Umbilical cord (tissue), 2 donors: Measurements from ENCODE around the gene UBTD1. TPM values are rescaled to one million over a fixed set of nuclear protein-coding genes. Genes with fewer than 3 reads are reported as not detected.

Experiments
- DNase-seq: peaks from one replicate; pipeline ENCODE4 v3.0.0-alpha.2; 2015; ENCODE audit warnings: low spot score
- total RNA-seq: library from RNA; depleted of rRNA; stranded (reverse); fragments of >200 nt; gene quantifications from one replicate; pipeline ENCODE4 v1.2.3, GENCODE V29; 2014; ENCODE audit warnings: low replicate concordance; ENCODE audit not compliant: insufficient read depth

UBTD1 gene
- total RNA-seq, 1 donor from 2014 or later, result 16.9 TPM

DNA sequence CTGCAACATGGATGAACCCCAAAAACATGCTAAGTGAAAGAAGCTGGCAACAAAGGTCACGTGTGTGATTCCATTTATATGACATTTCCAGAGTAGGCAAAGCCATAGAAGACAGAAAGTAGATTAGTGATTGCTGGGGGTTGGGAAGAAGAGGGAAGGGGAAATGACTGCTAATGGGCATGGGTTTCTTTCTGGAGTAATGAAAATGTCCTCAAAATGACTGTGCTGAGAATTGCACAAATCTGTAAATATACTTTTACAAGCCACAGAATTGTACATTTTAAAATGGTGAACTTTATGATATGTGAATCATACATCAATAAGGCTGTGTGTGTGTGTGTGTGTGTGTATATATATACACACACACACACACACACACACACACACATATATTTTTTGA, 16.3 kb upstream of the UBTD1 start:
- DNase-seq, result no peak

DNA sequence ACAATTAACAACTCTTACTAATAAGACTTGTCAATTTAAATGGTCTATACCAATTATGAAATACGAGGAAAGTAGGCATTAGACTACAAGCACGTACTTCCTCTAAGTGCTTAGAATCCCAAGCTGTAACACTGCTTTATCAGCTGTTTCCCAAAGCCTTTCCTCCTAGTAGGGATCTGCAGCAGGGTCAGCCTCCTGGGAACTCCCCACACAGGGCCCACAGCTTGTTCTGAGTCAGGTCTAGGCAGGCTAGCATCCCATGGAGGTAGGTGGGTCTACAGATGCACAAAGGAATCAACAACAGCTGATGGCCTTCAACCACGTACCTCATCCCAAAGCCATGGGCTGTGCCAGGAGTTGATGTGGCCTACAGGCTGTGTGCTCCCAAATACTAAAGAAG, 15.2 kb upstream of the UBTD1 start:
- peak; percentile 17 for DNase-seq

- DNase-seq, result no peak
Measured at GRCh38 chr10:97483921-97484320, 14.8 kb upstream of the UBTD1 start.

- no peak for DNase-seq
Measured at GRCh38 chr10:97485647-97486281, 13.0 kb upstream of the UBTD1 start.

DNA sequence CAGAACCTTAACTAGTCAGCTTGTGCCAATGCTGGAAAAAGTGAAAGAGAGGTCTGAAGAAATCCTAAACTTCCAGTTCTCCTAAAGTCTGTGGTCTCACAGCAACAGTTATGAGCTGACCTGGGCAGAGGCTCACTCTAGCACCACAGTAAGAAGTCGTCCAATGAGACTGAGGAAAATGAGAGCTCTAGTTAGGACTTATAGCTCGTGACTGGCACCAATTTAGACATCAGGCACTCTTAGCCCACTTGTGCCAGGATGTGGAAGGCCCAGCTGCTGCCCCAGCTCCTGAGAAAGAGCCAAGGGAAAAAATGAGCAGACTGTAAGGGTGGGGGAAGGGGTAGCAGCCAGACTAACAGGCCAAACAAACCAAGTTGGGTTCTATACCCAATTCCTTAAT, 8.1 kb upstream of the UBTD1 start:
- DNase-seq, result no peak

- DNase-seq, result no peak
Measured at GRCh38 chr10:97494151-97494550, 4.6 kb upstream of the UBTD1 start.

DNA sequence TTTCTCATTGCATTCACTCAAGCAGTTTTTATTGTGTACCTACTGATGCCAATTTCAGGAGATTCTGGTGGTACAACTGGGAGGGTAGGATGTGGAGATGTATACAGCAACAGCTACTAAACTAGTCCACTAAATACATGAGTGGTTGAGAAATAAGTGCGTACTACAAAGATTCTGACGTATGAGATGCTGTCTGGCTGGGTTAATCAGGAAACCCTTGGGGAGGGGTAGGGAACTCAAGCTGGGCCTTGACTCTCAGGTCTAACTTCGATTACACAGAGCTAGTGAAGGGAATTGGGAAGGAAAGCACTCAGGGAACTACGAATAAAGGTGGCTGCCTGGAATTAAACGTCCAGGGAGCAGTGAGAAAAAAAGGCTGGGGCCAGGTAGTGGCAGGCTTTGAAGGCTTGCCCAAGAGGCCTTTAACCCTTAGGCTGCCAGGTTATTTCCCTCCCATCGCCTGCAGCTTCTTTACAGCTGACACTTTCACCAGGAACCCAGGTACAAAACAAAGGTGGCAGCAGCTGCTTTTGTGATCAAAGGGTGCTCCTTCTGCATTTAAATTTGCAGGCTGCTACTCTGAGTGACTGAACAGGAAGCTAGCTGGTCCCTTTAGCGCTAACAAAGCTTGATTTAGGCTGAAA, 3.7 kb upstream of the UBTD1 start:
- no peak for DNase-seq

DNA sequence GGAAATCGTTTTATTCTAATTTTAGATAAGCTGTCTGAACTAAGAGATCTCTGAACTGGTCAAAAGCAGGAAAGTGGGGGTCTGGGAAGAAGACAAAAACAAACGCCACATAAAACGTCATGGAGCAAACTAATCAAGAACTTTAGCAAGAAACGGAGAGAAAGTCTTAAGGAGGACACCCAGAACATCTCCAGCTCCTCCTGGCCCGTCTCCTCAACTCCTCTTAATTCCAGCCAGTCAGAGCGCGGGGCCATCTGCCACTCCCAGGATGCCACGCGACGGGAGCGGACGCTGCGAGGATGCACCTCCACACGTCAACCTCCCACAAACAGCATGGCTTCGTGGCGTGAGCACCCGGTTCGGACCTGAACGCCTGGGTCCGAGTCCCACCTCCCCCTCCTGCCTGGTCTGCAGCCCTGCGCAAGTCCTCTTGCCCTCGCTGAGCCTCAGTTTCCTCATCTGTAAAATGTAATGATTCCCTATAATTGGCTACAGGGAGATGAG, 1.1 kb upstream of the UBTD1 start:
- peak; percentile 90 for DNase-seq

DNA sequence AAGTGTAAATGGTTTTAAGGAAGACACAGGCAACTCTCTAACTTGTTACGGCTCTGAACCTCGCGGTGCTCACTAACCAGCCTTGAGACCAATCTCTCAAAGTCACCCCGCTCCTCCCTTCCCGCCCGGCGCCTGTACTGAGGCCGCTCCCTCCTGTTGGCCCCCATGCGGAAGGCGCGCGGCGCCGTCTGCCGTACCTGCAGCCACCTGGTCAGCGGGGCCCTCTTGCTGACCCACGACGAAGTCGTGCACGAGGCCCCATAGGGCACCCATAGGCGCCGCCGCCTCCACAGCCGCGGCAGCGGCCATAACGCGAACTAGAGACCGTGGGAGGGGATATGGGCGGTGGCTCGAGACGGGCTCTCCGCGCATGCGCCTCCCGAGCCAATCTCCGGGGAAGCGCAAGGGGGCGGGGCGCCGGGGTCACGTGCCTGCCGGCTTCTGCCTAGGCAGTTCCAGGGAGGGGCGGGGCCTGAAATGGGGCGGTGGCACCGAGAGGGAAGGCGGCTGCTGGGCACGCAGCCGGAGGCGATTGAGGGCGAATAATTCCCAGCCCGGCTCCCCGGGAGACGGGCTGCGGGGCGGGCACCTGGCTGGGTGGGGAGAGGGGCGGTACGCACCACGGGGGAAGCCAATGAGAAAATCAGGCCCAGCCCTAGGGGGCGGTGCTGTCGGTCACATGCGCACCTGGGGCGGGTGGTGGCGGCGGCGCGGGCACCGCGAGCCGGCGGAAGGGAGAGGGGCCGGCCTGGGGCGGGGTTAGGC, 466 bp upstream of the UBTD1 start, which contains the start of gene MMS19:
Gene MMS19, minus strand, starts transcription at position 347 of the 765 bp plus-strand sequence. Its CDS starts 38 bp downstream, at position 309.
- DNase-seq, result peak; percentile 99

DNA sequence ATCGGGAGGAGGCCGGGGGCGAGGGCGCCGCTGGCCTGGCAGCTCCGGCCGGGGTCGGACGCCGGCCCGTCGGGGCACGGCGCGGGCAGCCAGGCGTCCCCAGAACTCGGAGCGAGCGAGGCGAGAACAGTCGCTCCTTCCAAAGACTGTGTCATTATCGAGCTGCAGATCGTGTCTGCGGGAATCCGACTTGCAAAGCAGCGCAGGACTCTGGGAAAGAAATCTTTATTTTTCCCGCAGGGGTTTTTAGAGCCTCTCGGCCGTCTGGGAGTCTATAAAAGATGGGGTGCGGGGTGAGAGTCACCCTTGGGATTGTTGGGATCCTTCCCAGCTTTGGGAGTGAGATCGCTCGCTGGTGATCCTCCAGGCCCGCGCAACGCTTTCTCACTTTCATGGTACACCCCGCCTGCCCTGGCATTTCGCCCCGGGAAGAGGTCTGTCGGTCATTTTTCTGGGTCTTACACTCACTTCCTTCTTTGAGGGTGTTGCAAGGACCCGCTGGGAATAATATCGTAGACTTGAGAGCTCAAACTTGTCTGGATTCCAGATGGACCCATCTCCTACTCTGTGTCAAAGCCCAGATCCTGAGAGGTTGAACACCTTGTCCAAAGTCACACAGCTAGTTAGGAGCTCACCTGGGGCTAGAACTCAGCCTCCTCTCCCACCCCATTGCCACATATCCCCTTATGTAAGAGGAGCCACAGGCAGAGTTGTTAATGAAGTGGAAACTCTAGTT, 1.0 kb downstream of the UBTD1 start:
- peak; percentile 69 for DNase-seq

DNA sequence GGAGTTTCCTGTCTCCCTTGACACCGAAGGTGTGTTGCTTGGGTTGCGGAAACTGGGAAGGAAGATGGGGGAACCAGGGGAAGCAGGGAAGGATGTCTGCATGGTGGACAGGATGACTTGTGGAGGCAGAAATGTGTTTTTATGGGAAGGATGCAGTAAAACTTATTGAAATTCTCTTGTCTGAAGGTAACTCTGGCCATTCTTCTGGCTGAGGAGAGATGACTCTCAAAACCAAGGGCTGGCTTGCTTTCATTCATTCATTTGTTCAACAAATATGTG, 1.5 kb downstream of the UBTD1 start:
- DNase-seq, result no peak

GRCh38 chr10:97502916-97503315, 4.2 kb downstream of the UBTD1 start:
- DNase-seq, result no peak

DNA sequence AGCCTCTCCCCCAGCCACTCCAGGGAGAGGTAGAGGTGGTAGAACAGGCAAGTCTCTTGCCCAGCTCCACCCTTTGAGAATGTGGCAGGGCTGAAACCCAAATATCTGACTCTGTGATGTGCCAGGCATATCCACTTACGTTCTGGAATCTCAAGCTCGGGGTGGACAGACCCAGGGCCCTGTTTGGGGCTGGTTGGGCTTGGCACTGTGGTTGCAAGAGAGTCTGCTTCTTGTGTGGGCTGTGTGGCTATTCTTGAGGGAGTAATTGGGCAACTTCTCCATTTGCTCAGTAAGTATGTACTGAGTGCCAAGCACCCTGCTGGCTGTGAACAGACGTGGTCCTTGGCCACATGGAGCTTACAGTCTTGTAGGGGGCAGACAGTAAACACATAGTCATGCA, 4.7 kb downstream of the UBTD1 start:
- no peak for DNase-seq

- no peak for DNase-seq
Measured at GRCh38 chr10:97505152-97505551, 6.4 kb downstream of the UBTD1 start.

DNA sequence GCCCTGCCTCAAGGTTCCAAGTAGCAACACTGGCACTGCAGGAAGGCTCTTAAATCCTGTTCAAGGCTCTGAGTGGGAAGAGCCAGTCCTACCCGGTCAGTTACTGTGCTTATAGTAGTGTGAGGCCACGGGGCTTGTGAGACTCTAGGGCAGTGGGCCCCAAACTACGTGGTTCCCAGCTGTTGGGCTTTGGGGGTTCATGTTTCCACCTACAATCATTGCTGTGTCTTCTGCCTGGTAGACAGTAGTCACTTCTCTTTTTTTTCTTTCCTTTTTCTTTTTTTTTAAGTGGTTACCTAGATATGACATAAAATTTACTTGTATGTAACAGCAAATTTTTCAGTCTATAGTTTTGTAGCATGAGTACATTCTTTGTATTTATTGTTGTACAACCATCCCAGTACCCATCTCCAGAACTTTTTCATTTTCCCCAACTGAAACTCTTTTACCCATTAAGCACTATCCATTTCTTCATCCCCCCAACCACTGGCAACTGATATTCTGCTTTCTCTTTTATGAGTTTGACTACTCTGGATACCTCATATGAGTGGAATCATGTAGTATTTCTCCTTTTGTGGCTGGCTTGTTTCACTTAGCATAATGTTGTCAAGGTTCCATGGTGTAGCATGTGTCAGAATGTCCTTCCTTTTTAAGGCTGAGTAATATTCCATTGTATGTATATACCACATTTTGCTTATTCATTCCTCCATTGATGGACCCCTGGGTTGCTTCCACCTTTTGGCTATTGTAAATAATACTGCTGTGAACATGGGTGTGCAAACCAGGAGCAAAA, 7.7 kb downstream of the UBTD1 start:
- no peak for DNase-seq

GRCh38 chr10:97508342-97508741, 9.6 kb downstream of the UBTD1 start:
- no peak for DNase-seq

DNA sequence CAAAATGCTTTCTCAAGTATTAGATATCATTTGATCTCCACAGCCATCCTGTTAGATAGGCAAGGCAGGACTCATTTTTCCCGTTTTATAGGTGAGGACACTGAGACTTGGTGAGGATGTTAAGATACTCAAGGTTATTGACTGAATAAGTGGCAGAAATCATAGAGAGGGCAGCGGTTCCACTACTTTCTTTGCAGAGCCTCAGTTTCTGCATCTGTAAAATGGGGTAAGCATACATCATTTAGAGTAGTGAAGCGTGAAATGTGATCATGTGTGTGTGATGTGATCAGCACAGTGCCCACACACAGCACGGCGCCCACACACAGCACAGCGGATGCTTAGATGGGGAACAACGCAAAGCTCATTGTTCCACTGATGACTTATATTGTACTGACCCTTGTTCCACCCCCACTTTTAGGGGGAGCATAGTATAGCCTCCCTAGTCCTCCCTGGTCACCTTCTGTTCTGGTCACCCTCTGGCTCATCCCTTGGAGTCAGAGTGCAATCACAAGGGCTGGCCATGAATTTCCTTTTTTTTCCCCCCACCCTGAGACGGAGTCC, 10.5 kb downstream of the UBTD1 start:
- no peak for DNase-seq

GRCh38 chr10:97510686-97511085, 12.0 kb downstream of the UBTD1 start:
- DNase-seq, result no peak

DNA sequence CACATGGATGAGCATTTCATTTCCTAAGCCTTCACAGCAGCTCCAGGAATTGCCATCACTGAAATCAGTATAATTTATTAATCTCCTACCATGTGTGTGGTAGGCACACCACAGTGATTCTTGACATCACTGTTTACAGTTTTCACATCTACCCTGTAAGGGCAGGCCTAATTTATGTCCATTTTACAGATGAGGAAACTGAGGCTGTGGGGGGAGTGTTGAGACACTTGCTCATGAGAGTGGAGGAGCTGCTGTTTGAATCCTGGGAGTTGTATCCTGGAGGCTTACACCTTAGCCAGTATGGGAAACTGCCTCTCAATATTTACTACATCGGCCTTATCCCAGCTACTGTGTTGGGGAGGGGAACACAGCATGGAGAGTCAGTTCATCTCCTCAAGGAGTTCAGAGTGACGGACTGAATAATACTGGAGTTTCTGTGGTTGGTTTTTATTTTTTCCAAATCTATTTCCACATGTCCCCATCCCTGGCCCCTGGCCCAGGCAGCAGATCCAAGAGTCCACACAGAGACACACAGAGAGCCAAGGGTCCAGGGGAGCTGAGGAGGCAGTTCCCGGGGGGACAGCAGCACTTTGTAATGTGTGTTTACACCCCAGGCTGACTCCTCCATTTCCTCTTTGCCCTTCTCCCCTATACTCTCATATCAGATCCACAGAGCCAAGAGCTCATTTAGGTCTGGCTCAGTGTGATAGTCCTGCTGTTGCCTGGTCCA, 13.2 kb downstream of the UBTD1 start:
- no peak for DNase-seq

DNA sequence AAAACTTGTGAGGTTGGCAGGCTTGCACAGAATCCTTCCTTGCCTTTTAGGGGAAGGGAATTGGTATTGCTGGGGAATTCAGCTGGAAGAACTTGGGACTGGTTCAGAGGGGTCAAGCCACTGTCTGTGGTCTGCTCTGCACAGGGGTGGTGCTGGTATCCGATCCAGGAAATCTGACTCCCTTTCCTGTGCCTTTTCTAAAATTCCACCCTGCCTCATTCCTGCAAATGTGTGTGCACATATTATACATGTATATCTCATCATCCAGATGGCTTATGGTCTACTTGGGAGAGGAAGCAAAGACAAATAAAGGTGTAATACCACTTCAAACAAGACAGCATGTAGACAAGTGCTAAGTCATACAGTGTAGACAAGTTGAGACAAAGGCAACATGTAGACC, 14.3 kb downstream of the UBTD1 start:
- no peak for DNase-seq
